Adipose tissue (tissue), 3 donors: ENCODE results near the gene ANKRD11. TPM values are rescaled to one million over a fixed set of nuclear protein-coding genes. Genes with fewer than 3 reads are reported as not detected.
"Not testable (repeated sequence)": the region's sequence is repeated elsewhere in the genome, so short reads cannot be mapped to it uniquely, and the experiment has no call there.

ENCODE experiments used
- H3K27ac ChIP-seq: one replicate; pipeline ENCODE4 v1.5.1; 2013; ENCODE audit warnings: low read depth, low read length
- WGBS, 3 donors: extraction: QIAGEN DNeasy Blood & Tissue Kit; methylation state at CpG; one replicate each; pipeline ENCODE4 v1.1.7; 2013; 5-methylcytosine and 5-hydroxymethylcytosine counted together
- polyA plus RNA-seq, 3 donors: library from polyadenylated mRNA; stranded (reverse); fragments of 200-250 nt; gene quantifications; one replicate each; pipeline ENCODE4 v1.2.3, GENCODE V29; 2013
- donor health status: healthy with polysubstance abuse.
- donor health status: Bipolar disorder and iron deficiency.
- donor health status: healthy.

The ANKRD11 gene
- polyA plus RNA-seq, 3 donors, result 24.9 to 53.9 (median 48.4) TPM

DNA sequence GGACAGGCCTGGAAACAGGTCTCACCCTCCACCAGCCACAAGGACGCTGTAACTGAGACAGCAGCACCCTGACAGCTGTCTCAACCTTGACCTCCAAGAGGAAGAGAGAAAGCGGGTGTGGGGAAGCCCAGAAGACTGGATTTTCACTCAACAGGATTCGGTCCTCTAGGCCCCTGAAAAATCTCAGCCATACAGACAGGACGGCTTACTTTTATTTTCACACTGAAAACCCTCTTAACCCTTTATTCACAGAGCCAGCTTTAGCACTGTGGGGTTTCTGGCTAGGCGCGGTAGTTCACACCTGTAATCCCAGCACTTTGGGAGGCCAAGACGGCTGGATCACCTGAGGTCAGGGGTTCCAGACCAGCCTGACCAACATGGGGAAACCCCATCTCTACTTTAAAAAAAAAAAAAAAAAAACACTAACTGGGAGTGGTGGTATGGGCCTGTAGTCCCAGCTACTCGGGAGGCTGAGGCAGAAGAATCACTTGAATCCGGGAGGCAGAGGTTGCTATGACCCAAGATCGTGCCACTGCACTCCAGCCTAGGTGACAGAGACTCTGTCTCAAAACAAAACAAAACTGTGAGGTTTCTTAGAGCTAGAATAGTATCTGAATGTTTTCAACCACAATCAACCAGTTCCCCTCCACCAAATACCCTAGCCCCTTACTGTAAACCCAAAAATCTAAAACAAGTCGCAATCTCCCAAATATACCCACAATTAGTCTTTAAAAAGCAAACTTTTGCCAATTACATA, 5.3 kb downstream of the ANKRD11 start:
- no peak overlapping the region for H3K27ac ChIP-seq

GRCh38 chr16:89484041-89484501, 6.3 kb downstream of the ANKRD11 start:
- WGBS, 3 donors, result 60 to 85% (median 65%) methylated on average over 5 of the region's 5 CpGs
- H3K27ac ChIP-seq, result no peak overlapping the region

More for the DNA sequence above, 5.3 kb downstream of the ANKRD11 start:
- 43 to 64% (median 57%) methylated on average over 11 of the region's 11 CpGs for WGBS, 3 donors

DNA sequence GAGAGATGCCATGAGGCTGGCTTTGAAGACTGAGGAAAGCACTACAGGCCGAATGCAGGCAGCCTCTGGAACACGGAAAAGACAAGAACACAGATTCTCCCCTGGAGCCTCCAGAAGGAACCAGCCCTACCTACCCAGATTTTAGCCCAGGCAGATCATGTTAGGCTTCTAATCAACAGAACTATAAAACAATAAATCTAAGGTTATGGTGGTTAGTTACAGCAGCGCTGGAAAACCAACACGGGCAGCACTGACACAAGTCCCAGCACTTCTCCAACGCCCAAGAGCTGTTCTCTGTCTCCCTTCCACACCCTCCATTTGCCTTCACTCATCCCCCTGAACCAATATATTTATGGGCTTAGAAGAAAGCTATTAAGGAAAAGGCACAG, 7.5 kb downstream of the ANKRD11 start:
- H3K27ac ChIP-seq, result no peak overlapping the region
- WGBS, 3 donors, result 63 to 81% (median 70%) methylated on average over 5 of the region's 5 CpGs

- 41 to 68% (median 66%) methylated on average over 14 of the region's 14 CpGs for WGBS, 3 donors
- no peak overlapping the region for H3K27ac ChIP-seq
These were observed 8.1 kb downstream of the ANKRD11 start for GRCh38 chr16:89482150-89482816.

- WGBS, 3 donors, result 83 to 95% (median 94%) methylated on average over 13 of the region's 13 CpGs
These were observed 8.9 kb downstream of the ANKRD11 start for GRCh38 chr16:89481356-89481955.

GRCh38 chr16:89478576-89479221, 11.7 kb downstream of the ANKRD11 start:
- no peak overlapping the region for H3K27ac ChIP-seq
- WGBS, 3 donors, result 80 to 88% (median 86%) methylated on average over 14 of the region's 14 CpGs

More at GRCh38 chr16:89481356-89481955, 8.9 kb downstream of the ANKRD11 start:
- H3K27ac ChIP-seq, result no peak overlapping the region

GRCh38 chr16:89476811-89477261, 13.5 kb downstream of the ANKRD11 start:
- WGBS, 3 donors, result 51 to 72% (median 62%) methylated on average over 10 of the region's 10 CpGs
- H3K27ac ChIP-seq, result no peak overlapping the region

GRCh38 chr16:89476379-89476778, 14.0 kb downstream of the ANKRD11 start:
- no peak overlapping the region for H3K27ac ChIP-seq
- WGBS, 3 donors, result 43 to 88% (median 84%) methylated on average over 5 of the region's 5 CpGs

DNA sequence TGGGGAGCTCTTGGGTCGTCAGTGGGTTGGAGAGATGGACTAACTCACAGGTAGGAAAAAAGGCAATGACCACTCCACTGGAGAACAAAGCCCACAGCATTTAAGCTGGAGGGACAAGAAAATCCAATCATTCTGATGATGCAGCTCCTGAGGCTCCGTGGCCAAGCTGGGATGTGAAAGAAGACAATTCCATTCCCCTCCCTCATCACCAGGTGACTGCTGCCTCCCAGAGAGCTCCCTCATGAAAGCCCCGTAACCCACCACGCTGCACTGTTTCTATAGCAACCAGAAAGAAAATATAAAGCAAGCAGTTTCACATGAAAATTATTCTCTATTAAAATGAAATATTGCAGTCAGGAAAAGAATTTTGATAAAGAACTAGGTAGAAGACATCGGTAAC, 15.2 kb downstream of the ANKRD11 start:
- 64 to 83% (median 75%) methylated on average over 5 of the region's 5 CpGs for WGBS, 3 donors
- no peak overlapping the region for H3K27ac ChIP-seq

DNA sequence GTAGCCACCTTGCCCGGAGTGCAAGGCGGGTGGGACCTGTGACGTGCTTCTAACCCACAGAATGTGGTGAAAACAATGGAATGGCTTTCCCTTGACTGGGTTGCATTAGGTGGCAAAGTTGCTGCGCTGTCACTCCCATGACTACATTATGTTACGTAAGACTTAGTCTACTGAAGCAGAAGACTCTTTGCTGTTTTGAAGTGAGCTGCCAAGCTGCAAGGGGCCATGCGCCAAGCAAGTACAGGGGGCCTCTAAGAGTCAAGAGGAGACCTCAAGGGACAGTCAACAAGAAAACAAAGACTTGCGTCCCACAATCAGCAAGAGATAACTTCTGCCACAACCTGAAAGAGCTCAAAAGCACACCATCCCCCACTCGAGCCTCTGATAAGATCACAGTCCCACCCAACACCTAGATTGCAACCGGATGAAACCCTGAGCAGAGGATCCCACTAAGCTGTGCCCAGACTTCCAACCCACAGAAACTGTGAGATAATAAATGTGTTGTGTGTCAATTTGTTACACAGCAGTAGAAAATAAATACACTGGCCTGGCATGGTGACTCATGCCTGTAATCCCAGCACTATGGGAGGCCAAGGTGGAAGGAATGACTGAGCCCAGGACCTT, 16.5 kb downstream of the ANKRD11 start:
- H3K27ac ChIP-seq, result no peak overlapping the region
- WGBS, 3 donors, result 56 to 73% (median 57%) methylated on average over 9 of the region's 9 CpGs

DNA sequence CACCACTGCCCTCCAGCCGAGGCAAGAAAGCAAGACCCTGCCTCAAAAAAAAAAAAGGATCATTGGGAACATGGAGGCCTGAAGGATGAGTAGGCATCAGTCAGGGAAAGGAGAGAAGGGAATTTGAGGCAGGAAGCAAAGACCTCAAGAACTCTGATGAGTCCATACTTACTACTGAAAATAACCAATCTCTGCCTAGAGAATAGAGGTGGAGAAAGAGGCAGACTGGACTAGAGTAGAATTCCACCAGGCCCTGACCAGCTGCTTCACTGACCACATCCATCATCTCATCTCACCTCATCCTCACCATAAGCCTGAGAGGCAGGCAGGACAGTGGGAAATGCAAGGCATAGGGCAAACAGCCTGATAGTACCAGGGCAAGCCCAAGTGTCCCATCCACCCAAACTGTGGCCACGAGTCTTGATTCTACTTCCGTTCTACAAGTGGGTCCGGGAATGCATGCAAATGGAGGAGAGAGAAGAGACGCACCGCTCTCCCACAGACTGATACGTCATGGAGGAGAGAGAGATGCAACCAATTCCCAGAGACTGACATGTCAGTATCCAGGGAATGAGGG, 17.1 kb downstream of the ANKRD11 start:
- no peak overlapping the region for H3K27ac ChIP-seq
- WGBS, 3 donors, result 85 to 92% (median 92%) methylated on average over 7 of the region's 7 CpGs

- WGBS, 3 donors, result 67 to 70% (median 68%) methylated on average over 2 of the region's 2 CpGs
These were observed 17.7 kb downstream of the ANKRD11 start for GRCh38 chr16:89472711-89473075.

DNA sequence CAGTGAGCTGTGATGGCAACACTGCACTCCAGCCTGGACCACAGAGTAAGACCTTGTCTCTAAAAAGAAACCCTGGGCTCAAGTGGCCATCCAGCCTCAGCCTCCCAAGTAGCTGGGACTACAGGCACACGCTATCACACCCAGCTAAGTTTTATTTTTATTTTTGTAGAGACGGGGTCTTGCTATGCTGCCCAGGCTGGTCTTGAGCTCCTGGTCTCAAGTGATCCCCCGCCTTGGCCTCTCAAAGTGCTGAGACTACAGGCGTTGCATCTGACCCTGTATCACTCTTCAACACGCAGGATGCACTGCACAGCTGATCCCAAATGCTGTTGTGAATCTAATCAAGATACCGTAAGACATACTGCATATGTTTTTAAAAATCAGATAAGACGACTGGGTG, 23.0 kb downstream of the ANKRD11 start:
- WGBS, 3 donors, result 89 to 93% (median 89%) methylated on average over 7 of the region's 7 CpGs

More at GRCh38 chr16:89472711-89473075, 17.7 kb downstream of the ANKRD11 start:
- H3K27ac ChIP-seq, result no peak overlapping the region

DNA sequence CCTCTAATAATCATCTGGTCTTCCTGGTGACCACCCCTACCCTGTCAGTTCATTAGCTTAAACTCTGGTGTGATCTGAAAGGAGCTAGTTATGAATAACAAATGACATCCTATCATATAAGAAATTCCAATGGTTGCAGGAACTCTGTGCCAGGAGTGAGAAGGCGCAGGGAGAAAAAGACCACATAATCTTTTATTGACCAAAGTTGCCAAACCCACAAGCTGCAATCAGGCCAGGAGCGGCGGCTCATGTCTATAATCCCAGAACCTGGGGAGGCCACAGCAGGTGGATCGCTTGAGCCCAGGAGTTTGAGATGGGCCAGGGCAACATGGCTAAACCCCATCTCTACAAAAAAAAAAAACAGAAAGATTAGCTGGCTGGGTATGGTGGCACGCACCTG, 23.4 kb downstream of the ANKRD11 start:
- WGBS, 3 donors, result 91 to 94% (median 94%) methylated on average over 5 of the region's 5 CpGs

More for the DNA sequence above, 23.0 kb downstream of the ANKRD11 start:
- H3K27ac ChIP-seq, result no peak overlapping the region

DNA sequence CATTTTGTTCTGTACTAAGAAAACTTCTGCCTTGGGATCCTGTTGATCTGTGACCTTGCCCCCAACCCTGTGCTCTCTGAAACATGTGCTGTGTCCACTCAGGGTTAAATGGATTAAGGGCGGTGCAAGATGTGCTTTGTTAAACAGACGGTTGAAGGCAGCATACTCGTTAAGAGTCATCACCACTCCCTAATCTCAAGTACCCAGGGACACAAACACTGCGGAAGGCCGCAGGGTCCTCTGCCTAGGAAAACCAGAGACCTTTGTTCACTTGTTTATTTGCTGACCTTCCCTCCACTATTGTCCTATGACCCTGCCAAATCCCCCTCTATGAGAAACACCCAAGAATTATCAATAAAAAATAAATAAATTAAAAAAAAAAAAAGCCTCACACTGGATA, 27.0 kb downstream of the ANKRD11 start:
- 29 to 59% (median 50%) methylated on average over 2 to 5 of the region's 5 CpGs for WGBS, 3 donors
- H3K27ac ChIP-seq, result not testable (repeated sequence)

More for the DNA sequence above, 23.4 kb downstream of the ANKRD11 start:
- no peak overlapping the region for H3K27ac ChIP-seq

GRCh38 chr16:89462639-89463038, 27.7 kb downstream of the ANKRD11 start:
- H3K27ac ChIP-seq, result not testable (repeated sequence)
- 89 to 95% (median 94%) methylated on average over 12 to 25 of the region's 30 CpGs for WGBS, 3 donors

DNA sequence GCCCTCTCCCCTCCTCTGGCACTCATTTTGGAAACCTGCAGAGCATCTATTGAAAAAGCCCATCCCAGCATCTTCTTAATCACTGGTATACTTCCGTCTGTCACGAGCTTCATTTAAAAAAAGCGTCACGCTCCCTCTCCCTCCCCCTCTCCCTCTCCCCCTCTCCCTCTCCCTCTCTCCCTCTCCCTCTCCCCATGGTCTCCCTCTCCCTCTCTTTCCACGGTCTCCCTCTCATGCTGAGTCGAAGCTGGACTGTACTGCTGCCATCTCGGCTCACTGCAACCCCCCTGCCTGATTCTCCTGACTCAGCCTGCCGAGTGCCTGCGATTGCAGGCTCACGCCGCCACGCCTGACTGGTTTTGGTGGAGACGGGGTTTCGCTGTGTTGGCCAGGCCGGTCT, 28.5 kb downstream of the ANKRD11 start:
- WGBS, 3 donors, result 91 to 92% (median 92%) methylated on average over 10 to 14 of the region's 15 CpGs
- not testable (repeated sequence) for H3K27ac ChIP-seq

GRCh38 chr16:89460556-89460955, 29.8 kb downstream of the ANKRD11 start:
- 88 to 93% (median 90%) methylated on average over 6 of the region's 6 CpGs for WGBS, 3 donors
- no peak overlapping the region for H3K27ac ChIP-seq
